BJ (cell line): ENCODE data around the gene RASSF4. TPM values are rescaled to one million over a fixed set of nuclear protein-coding genes. Genes with fewer than 3 reads are reported as not detected.

Source experiments
- CTCF ChIA-PET: fragments of 350-600 bp; formaldehyde crosslinking; extraction: SDS; loops from one replicate; lab custom pipeline; 2021; ENCODE audit warnings: antibody characterized with exemption, inconsistent platforms; lab: Yijun Ruan, JAX
- POLR2A ChIA-PET: fragments of 300-600 bp; sonication (Branson Sonifier 250); formaldehyde crosslinking; extraction: SDS; loops from one replicate; lab custom pipeline; 2021; ENCODE audit warnings: antibody characterized with exemption; lab: Charles Lee
- DNase-seq: peaks from one replicate; pipeline ENCODE4 v3.0.0-alpha.2; 2011; ENCODE audit warnings: low read depth
- H3K27me3 ChIP-seq: 2 replicates; pipeline ENCODE4 v1.6.0; 2011; ENCODE audit warnings: low read length; ENCODE audit not compliant: control insufficient read depth, insufficient read depth
- H3K36me3 ChIP-seq: 2 replicates; pipeline ENCODE4 v1.5.1; 2011; ENCODE audit warnings: low read length; ENCODE audit not compliant: control insufficient read depth, insufficient read depth
- H3K4me3 ChIP-seq: 2 replicates; pipeline ENCODE4 v1.5.1; 2011; ENCODE audit warnings: low read depth, mild to moderate bottlenecking, control low read depth, low read length
- polyA plus RNA-seq: library from polyadenylated mRNA; depleted of rRNA; stranded (reverse); fragments of >200 nt; gene quantifications from 2 replicates; pipeline ENCODE4 v1.2.3, GENCODE V29; 2011
- TF ChIP-seq, protein P1 (sequence below): IDR thresholded peaks from 2 replicates; pipeline ENCODE4 v1.5.1; 2011; ENCODE audit warnings: low read depth, mild to moderate bottlenecking, control low read depth, inconsistent platforms, low read length, moderate library complexity; ENCODE audit not compliant: insufficient read depth

RASSF4 gene
- polyA plus RNA-seq, 1 experiment, result 3.9 TPM

- DNase-seq, result no peak
- POLR2A ChIA-PET, result no interaction called here
- CTCF ChIA-PET, result interaction anchor here (0.7 to 0.9 kb wide), 2 partner anchors 45 to 1214 kb away, joined by 3 to 5 read pairs; no protein-coding TSS in a partner anchor
- no peaks in the 10 kb centered on the region for H3K27me3 ChIP-seq
- H3K4me3 ChIP-seq, result no peak overlapping the region
- TF ChIP-seq, protein P1, sequence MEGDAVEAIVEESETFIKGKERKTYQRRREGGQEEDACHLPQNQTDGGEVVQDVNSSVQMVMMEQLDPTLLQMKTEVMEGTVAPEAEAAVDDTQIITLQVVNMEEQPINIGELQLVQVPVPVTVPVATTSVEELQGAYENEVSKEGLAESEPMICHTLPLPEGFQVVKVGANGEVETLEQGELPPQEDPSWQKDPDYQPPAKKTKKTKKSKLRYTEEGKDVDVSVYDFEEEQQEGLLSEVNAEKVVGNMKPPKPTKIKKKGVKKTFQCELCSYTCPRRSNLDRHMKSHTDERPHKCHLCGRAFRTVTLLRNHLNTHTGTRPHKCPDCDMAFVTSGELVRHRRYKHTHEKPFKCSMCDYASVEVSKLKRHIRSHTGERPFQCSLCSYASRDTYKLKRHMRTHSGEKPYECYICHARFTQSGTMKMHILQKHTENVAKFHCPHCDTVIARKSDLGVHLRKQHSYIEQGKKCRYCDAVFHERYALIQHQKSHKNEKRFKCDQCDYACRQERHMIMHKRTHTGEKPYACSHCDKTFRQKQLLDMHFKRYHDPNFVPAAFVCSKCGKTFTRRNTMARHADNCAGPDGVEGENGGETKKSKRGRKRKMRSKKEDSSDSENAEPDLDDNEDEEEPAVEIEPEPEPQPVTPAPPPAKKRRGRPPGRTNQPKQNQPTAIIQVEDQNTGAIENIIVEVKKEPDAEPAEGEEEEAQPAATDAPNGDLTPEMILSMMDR, result no peak
- no peaks in the 10 kb centered on the region for H3K36me3 ChIP-seq
Observed at GRCh38 chr10:44956717-44957706, 2.6 kb upstream of the RASSF4 start.

- CTCF ChIA-PET, result interaction anchor here (0.7 to 1.0 kb wide), 2 partner anchors 26 to 1216 kb away, joined by 3 to 5 read pairs; no protein-coding TSS in a partner anchor
- H3K4me3 ChIP-seq, result peak overlapping the region; percentile 86
- H3K27me3 ChIP-seq, result no peaks in the 10 kb centered on the region
- peak; percentile 9 for DNase-seq
- TF ChIP-seq, protein P1, result no peak
- POLR2A ChIA-PET, result no interaction called here
- no peaks in the 10 kb centered on the region for H3K36me3 ChIP-seq
Observed at GRCh38 chr10:44958196-44958897, 1.3 kb upstream of the RASSF4 start.

DNA sequence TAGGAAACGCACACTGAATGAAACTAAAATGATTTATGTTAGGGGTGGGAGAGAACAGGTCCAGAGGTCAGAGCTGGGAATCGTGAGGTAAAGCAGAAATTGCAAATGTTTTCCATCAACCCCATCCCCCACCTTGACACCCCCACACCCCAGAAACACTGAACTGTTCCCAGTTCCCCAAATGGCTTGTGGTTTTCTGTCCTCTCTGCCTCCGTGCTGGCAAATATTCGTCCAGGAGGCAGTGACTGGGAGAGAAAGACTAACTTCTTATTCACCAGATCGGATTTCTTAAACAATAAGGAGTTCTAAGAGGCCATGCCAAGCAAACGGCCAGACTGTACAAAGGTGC, 730 bp upstream of the RASSF4 start:
- TF ChIP-seq, protein P1, result no peak
- Histone ChIP-seq H3K36me3 (no peaks in the 10 kb centered on the region), H3K27me3 (no peaks in the 10 kb centered on the region), H3K4me3 (peak overlapping the region; percentile 86)
- DNase-seq, result no peak
- ChIA-PET POLR2A (no interaction called here), CTCF (interaction anchor here (1.0 kb wide), 1 partner anchor 27 kb away, joined by 3 read pairs; no protein-coding TSS in a partner anchor)

- no peak for DNase-seq
- H3K36me3 ChIP-seq, result no peaks in the 10 kb centered on the region
- H3K4me3 ChIP-seq, result peak overlapping the region; percentile 86
- no peaks in the 10 kb centered on the region for H3K27me3 ChIP-seq
- POLR2A ChIA-PET, result no interaction called here
- TF ChIP-seq, protein P1, result no peak
- CTCF ChIA-PET, result interaction anchor here (0.9 to 9.8 kb wide), 2 partner anchors 14 to 26 kb away, joined by 4 to 87 read pairs; no protein-coding TSS in a partner anchor
Observed at GRCh38 chr10:44960088-44960460, 472 bp downstream of the RASSF4 start.
